GM19372 (cell line): Measurements from ENCODE around the gene ZNF574.
"Not testable (repeated sequence)": the region's sequence is repeated elsewhere in the genome, so short reads cannot be mapped to it uniquely, and the experiment has no call there.

Experiments used
- ATAC-seq: cut with Tn5 transposase; IDR thresholded peaks from one replicate; pipeline ENCODE4 v1.9.1; 2021; ENCODE audit warnings: mild to moderate bottlenecking, low read depth, moderate library complexity; ENCODE audit not compliant: unreplicated experiment

The ZNF574 gene, protein sequence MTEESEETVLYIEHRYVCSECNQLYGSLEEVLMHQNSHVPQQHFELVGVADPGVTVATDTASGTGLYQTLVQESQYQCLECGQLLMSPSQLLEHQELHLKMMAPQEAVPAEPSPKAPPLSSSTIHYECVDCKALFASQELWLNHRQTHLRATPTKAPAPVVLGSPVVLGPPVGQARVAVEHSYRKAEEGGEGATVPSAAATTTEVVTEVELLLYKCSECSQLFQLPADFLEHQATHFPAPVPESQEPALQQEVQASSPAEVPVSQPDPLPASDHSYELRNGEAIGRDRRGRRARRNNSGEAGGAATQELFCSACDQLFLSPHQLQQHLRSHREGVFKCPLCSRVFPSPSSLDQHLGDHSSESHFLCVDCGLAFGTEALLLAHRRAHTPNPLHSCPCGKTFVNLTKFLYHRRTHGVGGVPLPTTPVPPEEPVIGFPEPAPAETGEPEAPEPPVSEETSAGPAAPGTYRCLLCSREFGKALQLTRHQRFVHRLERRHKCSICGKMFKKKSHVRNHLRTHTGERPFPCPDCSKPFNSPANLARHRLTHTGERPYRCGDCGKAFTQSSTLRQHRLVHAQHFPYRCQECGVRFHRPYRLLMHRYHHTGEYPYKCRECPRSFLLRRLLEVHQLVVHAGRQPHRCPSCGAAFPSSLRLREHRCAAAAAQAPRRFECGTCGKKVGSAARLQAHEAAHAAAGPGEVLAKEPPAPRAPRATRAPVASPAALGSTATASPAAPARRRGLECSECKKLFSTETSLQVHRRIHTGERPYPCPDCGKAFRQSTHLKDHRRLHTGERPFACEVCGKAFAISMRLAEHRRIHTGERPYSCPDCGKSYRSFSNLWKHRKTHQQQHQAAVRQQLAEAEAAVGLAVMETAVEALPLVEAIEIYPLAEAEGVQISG

DNA sequence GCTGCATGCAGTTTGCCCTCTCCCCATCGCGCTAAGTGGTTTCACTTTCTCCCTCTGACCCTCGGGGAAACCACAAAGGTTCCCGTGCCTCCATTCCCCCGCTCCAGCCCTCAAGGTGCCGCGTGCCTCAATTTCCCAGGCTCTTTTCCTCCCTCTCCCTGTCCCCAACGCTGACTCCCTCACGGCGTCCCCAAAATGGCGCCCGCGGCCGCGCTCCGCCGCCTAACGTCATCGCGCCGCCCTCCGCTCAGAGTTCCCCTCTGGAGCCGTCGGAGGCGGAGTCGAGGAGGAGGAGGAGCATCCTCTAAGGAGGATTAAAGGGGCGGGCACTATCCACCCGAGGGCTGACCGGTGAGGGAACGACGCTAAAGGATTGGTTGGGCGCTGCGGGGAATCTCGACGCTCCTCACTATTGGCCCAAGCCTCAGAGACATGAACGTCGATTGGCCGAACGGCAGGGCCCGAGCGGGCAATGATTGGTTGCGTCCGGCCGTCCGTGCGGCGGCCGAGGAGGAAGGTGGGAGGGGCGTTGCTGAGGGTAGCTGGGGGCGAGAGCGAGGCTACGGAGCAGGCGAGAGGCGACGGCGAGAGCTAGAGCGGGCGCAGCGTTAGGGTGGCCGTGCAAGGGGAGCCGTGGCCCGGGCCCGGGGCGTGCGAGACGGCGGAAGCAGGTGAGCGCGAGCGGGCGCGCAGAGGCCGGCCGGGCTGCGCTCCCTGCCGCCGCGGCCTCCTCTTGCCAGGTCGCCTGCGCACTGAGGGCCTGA lies at the start of gene ZNF574:
ZNF574 (plus strand) TSS at position 551 of the 764 bp plus-strand sequence. CDS start 2,441 bp downstream, outside the sequence.
- ATAC-seq: peak; percentile 93

- ATAC-seq: no peak
Observed at GRCh38 chr19:42028304-42029216, 47.4 kb upstream of the ZNF574 start.

GRCh38 chr19:42030645-42031440 lies 45.1 kb upstream of the ZNF574 start:
- ATAC-seq: no peak

GRCh38 chr19:42032431-42032830 lies 43.5 kb upstream of the ZNF574 start:
- no peak for ATAC-seq

GRCh38 chr19:42033413-42033812 lies 42.6 kb upstream of the ZNF574 start:
- no peak for ATAC-seq

DNA sequence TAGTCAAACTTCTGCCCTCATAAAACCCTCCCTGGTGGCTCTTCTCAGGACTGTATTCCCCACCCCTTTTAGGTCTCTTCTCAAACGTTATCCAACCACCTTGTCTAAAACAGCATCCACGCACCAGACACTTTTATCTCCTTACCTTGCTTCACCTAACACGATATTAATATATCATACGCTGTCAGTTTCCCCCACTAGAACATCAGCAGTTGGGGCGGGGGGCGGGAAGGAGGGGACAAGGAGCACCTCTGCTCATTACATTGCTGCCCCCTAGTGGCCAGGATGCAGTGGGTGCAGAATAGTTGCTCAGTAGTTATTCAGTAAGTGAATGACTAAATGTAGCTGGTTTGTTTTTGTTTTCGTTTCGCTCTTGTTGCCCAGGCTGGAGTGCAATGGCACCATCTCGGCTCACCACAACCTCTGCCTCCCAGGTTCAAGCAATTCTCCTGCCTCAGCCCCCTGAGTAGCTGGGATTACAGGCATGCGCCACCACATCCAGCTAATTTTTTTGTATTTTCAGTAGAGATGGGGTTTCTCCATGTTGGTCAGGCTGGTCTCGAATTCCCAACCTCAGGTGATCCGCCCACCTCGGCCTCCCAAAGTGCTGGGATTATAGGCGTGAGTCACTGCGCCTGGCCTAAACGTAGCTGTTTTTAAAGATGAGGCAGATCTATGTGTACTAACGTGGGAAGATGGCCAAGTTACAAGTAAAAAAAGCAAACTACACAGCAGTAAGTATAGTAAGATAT lies 41.1 kb upstream of the ZNF574 start:
- ATAC-seq: not testable (repeated sequence)

GRCh38 chr19:42037649-42038048 lies 38.3 kb upstream of the ZNF574 start:
- no peak for ATAC-seq

DNA sequence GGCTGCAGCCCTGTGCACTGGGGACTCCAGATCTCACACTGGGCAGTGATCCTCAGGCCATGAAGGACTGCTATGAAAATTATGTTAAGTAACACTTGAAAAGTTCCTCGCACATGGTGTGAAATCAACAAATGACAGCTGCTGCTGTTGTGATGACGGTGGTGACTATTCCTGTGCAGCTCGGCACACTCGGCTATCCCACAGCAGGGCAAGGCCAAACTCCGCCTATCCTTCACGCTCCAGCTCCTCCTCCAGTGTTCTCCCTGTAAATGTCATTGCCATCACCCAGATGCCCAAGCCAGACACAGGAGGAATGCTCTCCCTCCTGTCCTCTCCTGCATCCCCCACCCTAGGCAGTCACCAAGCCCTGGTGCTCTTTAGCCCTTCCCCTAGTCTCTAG lies 37.3 kb upstream of the ZNF574 start:
- no peak for ATAC-seq

DNA sequence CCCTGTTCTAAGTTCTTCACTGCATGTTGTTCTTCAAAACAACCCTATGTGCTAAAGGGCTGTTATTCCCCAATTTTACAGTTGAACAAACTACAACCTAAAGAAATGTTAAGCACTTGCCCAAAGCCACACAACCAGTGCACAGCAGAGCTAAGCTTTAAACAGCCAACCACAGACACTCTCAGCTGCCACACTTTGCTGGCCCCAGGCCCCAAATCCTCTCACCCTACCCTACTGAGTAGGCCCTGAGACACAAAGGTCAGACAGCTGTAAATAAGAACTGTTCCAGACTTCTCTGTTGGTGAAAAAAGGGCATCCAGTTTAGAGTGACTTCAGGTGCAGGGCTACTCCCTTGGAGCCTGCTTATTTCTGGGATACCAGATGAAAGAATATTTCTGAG lies 35.9 kb upstream of the ZNF574 start:
- no peak for ATAC-seq

GRCh38 chr19:42040491-42040890 lies 35.5 kb upstream of the ZNF574 start:
- ATAC-seq: not testable (repeated sequence)

- no peak for ATAC-seq
Observed at GRCh38 chr19:42042455-42043170, 33.4 kb upstream of the ZNF574 start.

DNA sequence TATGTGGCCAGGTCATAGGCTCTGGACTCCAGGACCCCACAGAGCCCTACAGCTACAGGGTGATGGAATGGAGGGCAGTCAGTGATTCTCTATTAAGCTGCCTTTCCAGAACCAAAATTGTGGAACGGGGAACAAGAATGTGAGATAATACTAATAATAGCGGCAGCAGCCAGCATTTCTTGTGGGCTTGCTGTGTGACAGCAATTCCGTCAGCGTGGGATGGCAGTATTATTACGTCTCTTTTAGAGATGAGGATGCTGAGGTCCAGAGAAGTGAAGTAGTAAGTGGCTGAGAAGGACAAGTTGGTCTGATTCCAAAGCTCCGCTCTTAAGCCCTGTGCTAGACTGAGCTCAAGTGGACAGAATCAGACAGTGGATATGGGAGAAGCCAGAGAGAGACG lies 30.4 kb upstream of the ZNF574 start:
- ATAC-seq: no peak

GRCh38 chr19:42048992-42049391 lies 27.0 kb upstream of the ZNF574 start:
- no peak for ATAC-seq

- ATAC-seq: no peak
Observed at GRCh38 chr19:42051166-42052115, 24.5 kb upstream of the ZNF574 start.

DNA sequence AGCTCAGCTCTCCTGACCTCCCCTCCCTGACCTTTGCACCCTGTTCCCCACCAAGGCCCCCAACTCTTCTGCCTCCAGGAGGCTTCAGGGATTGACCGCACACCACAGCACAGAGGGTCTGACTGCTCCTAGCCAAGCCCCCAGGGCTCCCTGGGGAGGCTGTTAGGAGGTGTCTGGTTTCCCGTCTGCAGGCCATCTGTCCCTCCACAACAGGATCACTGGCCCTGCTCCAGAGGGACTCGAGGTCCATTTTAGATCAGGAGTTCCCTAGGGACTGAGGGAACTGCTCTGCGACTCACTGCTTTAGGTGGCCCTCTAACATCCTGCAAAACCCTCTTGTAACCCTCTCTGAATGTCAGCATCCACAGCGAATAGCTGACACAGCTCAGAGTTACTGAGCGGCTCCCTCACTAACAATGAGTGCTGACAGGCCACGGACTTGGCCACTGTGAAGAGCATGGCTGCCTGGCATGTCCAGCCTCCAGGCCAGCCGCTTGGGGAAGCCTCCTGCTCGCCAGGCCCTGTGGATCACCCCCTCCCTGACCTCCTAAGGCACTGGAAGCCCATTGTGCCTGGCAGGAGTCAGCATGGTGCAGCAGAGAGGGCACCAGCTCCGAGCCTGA lies 23.6 kb upstream of the ZNF574 start:
- ATAC-seq: no peak
